H9 (cell line): ENCODE results near the gene SERPINE1. TPM values are rescaled to one million over a fixed set of nuclear protein-coding genes. Genes with fewer than 3 reads are reported as not detected.

Source experiments
- DNase-seq: peaks from one replicate; pipeline ENCODE4 v3.0.0-alpha.2; 2017
- H2AFZ ChIP-seq: one replicate; pipeline ENCODE4 v1.6.1; 2013; ENCODE audit warnings: mild to moderate bottlenecking, low read length, control low read depth, moderate library complexity
- H2AK5ac ChIP-seq: 2 replicates; pipeline ENCODE4 v1.6.1; 2013; ENCODE audit warnings: low read length, control low read depth, mixed read lengths; ENCODE audit not compliant: insufficient read length
- H2BK120ac ChIP-seq: one replicate; pipeline ENCODE4 v1.6.1; 2013; ENCODE audit warnings: low read depth, mild to moderate bottlenecking, low read length, control low read depth, inconsistent platforms; ENCODE audit not compliant: poor library complexity, severe bottlenecking
- H2BK12ac ChIP-seq: 2 replicates; pipeline ENCODE4 v1.6.1; 2013; ENCODE audit warnings: low read length, control low read depth, mixed read lengths, low read depth; ENCODE audit not compliant: insufficient read length
- H2BK15ac ChIP-seq: 2 replicates; pipeline ENCODE4 v1.6.1; 2013; ENCODE audit warnings: low read depth, low read length, control low read depth
- H2BK20ac ChIP-seq: one replicate; pipeline ENCODE4 v1.6.1; 2013; ENCODE audit warnings: low read depth, mild to moderate bottlenecking, low read length, control low read depth, inconsistent platforms; ENCODE audit not compliant: poor library complexity, severe bottlenecking
- H2BK5ac ChIP-seq: 2 replicates; pipeline ENCODE4 v1.6.1; 2013; ENCODE audit warnings: low read length, control low read depth, mixed read lengths; ENCODE audit not compliant: insufficient read length
- H3K14ac ChIP-seq: 2 replicates; pipeline ENCODE4 v1.6.1; 2013; ENCODE audit warnings: low read length, control low read depth; ENCODE audit not compliant: insufficient read depth
- H3K18ac ChIP-seq: 2 replicates; pipeline ENCODE4 v1.6.1; 2013; ENCODE audit warnings: low read depth, mild to moderate bottlenecking, mixed read lengths, low read length, control low read depth; ENCODE audit not compliant: insufficient read length
- H3K23ac ChIP-seq: 2 replicates; pipeline ENCODE4 v1.6.1; 2013; ENCODE audit warnings: low read length, control low read depth, mixed read lengths, low read depth; ENCODE audit not compliant: insufficient read length
- H3K23me2 ChIP-seq: 2 replicates; pipeline ENCODE4 v1.6.1; 2013; ENCODE audit warnings: low read depth, mild to moderate bottlenecking, mixed read lengths, low read length, control low read depth; ENCODE audit not compliant: insufficient read length, poor library complexity, severe bottlenecking
- H3K27ac ChIP-seq: 2 replicates; pipeline ENCODE4 v1.5.1; 2013; ENCODE audit warnings: low read length, control low read depth, mixed read lengths, low read depth; ENCODE audit not compliant: insufficient read length
- H3K27me3 ChIP-seq: 2 replicates; pipeline ENCODE4 v1.6.1; 2013; ENCODE audit warnings: low read length, control low read depth, inconsistent platforms; ENCODE audit not compliant: insufficient read depth
- H3K4ac ChIP-seq: 2 replicates; pipeline ENCODE4 v1.6.1; 2013; ENCODE audit warnings: low read depth, mild to moderate bottlenecking, control low read depth, inconsistent platforms, low read length, moderate library complexity
- H3K4me1 ChIP-seq: 2 replicates; pipeline ENCODE4 v1.6.1; 2013; ENCODE audit warnings: low read length, control low read depth, inconsistent platforms; ENCODE audit not compliant: insufficient read depth
- H3K4me2 ChIP-seq: 2 replicates; pipeline ENCODE4 v1.6.1; 2013; ENCODE audit warnings: low read length, control low read depth, mixed read lengths; ENCODE audit not compliant: insufficient read length, insufficient read depth
- H3K56ac ChIP-seq: 2 replicates; pipeline ENCODE4 v1.6.1; 2013; ENCODE audit warnings: low read depth, mild to moderate bottlenecking, mixed read lengths, low read length, control low read depth; ENCODE audit not compliant: insufficient read length
- H3K79me1 ChIP-seq: 2 replicates; pipeline ENCODE4 v1.6.1; 2013; ENCODE audit warnings: low read depth, mild to moderate bottlenecking, moderate library complexity, low read length, control low read depth, inconsistent platforms; ENCODE audit not compliant: insufficient read depth, poor library complexity, severe bottlenecking
- H3K79me2 ChIP-seq: 2 replicates; pipeline ENCODE4 v1.6.1; 2013; ENCODE audit warnings: low read length, control low read depth, inconsistent platforms; ENCODE audit not compliant: insufficient read depth
- H3K9ac ChIP-seq: 2 replicates; pipeline ENCODE4 v1.6.1; 2013; ENCODE audit warnings: low read length, control low read depth, mixed read lengths; ENCODE audit not compliant: insufficient read length; ENCODE audit errors: extremely low read depth
- H3K9me3 ChIP-seq: one replicate; pipeline ENCODE4 v1.6.1; 2013; ENCODE audit warnings: low read depth, low read length, inconsistent platforms; ENCODE audit not compliant: control insufficient read depth
- H3T11ph ChIP-seq: one replicate; pipeline ENCODE4 v1.6.1; 2013; ENCODE audit warnings: mild to moderate bottlenecking, low read length, control low read depth, inconsistent platforms
- H4K20me1 ChIP-seq: one replicate; pipeline ENCODE4 v1.6.1; 2013; ENCODE audit not compliant: control insufficient read depth, insufficient read length, insufficient read depth
- H4K5ac ChIP-seq: 2 replicates; pipeline ENCODE4 v1.6.1; 2013; ENCODE audit warnings: low read depth, mild to moderate bottlenecking, mixed read lengths, low read length, control low read depth; ENCODE audit not compliant: insufficient read length
- H4K8ac ChIP-seq: replicated peaks from 2 replicates; pipeline ENCODE4 v1.6.1; 2013; ENCODE audit warnings: low read length, control low read depth, mixed read lengths, low read depth; ENCODE audit not compliant: insufficient read length
- H4K91ac ChIP-seq: 2 replicates; pipeline ENCODE4 v1.6.1; 2013; ENCODE audit warnings: low read depth, mild to moderate bottlenecking, moderate library complexity, mixed read lengths, low read length, control low read depth; ENCODE audit not compliant: insufficient read length
- H3K27ac Mint-ChIP-seq, 3 experiments: 2 replicates in 2 of 3; 3 replicates in 1 of 3; pipeline ENCODE4 v1.8.0; 2020 to 2021; ENCODE audit warnings: mixed read lengths in 3 of 3, mild to moderate bottlenecking in 1 of 3, moderate library complexity in 1 of 3
- H3K27me3 Mint-ChIP-seq: 2 replicates; pipeline ENCODE4 v1.8.0; 2021; ENCODE audit warnings: low read depth, mild to moderate bottlenecking, moderate library complexity, mixed read lengths
- H3K36me3 Mint-ChIP-seq, 3 experiments: 2 replicates in 2 of 3; 3 replicates in 1 of 3; pipeline ENCODE4 v1.8.0; 2020 to 2021; ENCODE audit warnings: low read depth in 3 of 3, mixed read lengths in 3 of 3; ENCODE audit not compliant: insufficient read depth in 1 of 3
- H3K4me1 Mint-ChIP-seq, 2 experiments: 2 replicates each; pipeline ENCODE4 v1.8.0; 2020; ENCODE audit warnings: mixed read lengths in 2 of 2
- H3K4me3 Mint-ChIP-seq, 2 experiments: 2 replicates in 1 of 2; 3 replicates in 1 of 2; pipeline ENCODE4 v1.8.0; 2020 to 2021; ENCODE audit warnings: mild to moderate bottlenecking in 2 of 2, mixed read lengths in 2 of 2, moderate library complexity in 1 of 2
- H3K9me3 Mint-ChIP-seq, 2 experiments: 2 replicates in 1 of 2; 3 replicates in 1 of 2; pipeline ENCODE4 v1.8.0; 2020; ENCODE audit warnings: mild to moderate bottlenecking in 2 of 2, mixed read lengths in 2 of 2, moderate library complexity in 1 of 2
- CTCF ChIP-seq: fragments of 200-600 bp; sonication (generic); conservative IDR thresholded peaks from 3 replicates; pipeline ENCODE4 v1.8.0; 2021; ENCODE audit warnings: antibody characterized with exemption, mild to moderate bottlenecking
- WGBS: extraction: QIAGEN DNeasy Blood & Tissue Kit; methylation state at CpG from one replicate; pipeline ENCODE4 v1.1.7; 2013; ENCODE audit warnings: missing lambda C conversion rate, low lambda C conversion rate, mixed read lengths; ENCODE audit not compliant: insufficient read length; ENCODE audit errors: extremely low coverage; 5-methylcytosine and 5-hydroxymethylcytosine counted together
- total RNA-seq: library from RNA; stranded (reverse); gene quantifications from 2 replicates; pipeline ENCODE4 v1.2.1, GENCODE V29; 2021

Gene SERPINE1
- total RNA-seq, 1 experiment from 2014 or later, result 11.5 TPM

GRCh38 chr7:101116898-101117297, 10.0 kb upstream of the SERPINE1 start:
- H3K4me1 ChIP-seq, result no peaks in the 10 kb centered on the region; the same call in 1 of the 2 replicates
- no peak overlapping the region for H2BK20ac ChIP-seq
- no peak overlapping the region for H3K9ac ChIP-seq
- H3K27ac ChIP-seq, result no peak overlapping the region
- no peak overlapping the region for H2AK5ac ChIP-seq
- H4K8ac ChIP-seq, result no peak overlapping the region
- no peak overlapping the region for H3K4me2 ChIP-seq
- no peaks in the 10 kb centered on the region for H3K9me3 Mint-ChIP-seq
- H3K4me1 Mint-ChIP-seq, result peaks cover 13 to 20% of the 10 kb centered on the region in 2 experiments
- TF ChIP-seq CTCF, result no peak
- H3T11ph ChIP-seq, result no peak overlapping the region
- no peaks in the 10 kb centered on the region for H3K79me1 ChIP-seq
- peak overlapping the region in 2 of 3 experiments; percentile 27 to 34; a peak in 1 of 7 replicates for H3K27ac Mint-ChIP-seq
- H2BK12ac ChIP-seq, result no peak overlapping the region
- no peak overlapping the region for H4K91ac ChIP-seq
- no peaks in the 10 kb centered on the region for H3K27me3 Mint-ChIP-seq
- H3K27me3 ChIP-seq, result no peaks in the 10 kb centered on the region
- WGBS, result no CpG with 5 or more reads among the region's 10 CpGs
- H3K79me2 ChIP-seq, result no peaks in the 10 kb centered on the region
- no peak overlapping the region for H4K5ac ChIP-seq
- H3K23ac ChIP-seq, result no peak overlapping the region
- H3K36me3 Mint-ChIP-seq, result no peaks in the 10 kb centered on the region; a peak in 1 of 7 replicates
- no peak overlapping the region for H3K18ac ChIP-seq
- no peak overlapping the region for H3K14ac ChIP-seq
- H3K9me3 ChIP-seq, result no peaks in the 10 kb centered on the region
- no peak overlapping the region for H2BK15ac ChIP-seq
- no peak overlapping the region for H2AFZ ChIP-seq
- H3K56ac ChIP-seq, result no peak overlapping the region
- no peak overlapping the region for H2BK5ac ChIP-seq
- H3K4me3 Mint-ChIP-seq, result no peak overlapping the region
- no peaks in the 10 kb centered on the region for H4K20me1 ChIP-seq
- H3K23me2 ChIP-seq, result no peaks in the 10 kb centered on the region
- no peak overlapping the region for H2BK120ac ChIP-seq
- no peak overlapping the region for H3K4ac ChIP-seq
- DNase-seq, result no peak
